Measurements from ENCODE around the gene RNF128.

The RNF128 gene

DNA sequence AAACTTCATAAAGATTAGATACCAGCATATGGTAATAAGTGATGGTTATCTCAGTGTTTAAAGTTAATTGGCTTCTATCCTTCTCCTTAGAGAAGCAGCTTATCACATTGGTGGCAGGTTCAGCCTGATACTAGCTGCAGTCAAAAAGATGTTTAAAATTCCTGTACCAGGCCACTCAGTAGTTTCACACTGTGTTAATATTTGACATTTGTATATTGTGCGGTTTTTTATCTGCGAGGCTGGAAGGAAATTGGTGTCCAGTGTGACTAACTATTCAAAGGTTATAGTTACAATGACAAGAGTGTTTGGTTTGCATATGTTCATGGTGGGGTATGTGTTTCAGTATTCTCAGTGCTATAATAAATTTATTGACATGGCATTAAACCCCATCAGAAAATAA is 48.5 kb downstream of the RNF128 start:
- no peak overlapping the region for H3K4me3 ChIP-seq (ENCODE audit: control insufficient read depth, low read depth, low read length)
- TF ChIP-seq, protein P1, sequence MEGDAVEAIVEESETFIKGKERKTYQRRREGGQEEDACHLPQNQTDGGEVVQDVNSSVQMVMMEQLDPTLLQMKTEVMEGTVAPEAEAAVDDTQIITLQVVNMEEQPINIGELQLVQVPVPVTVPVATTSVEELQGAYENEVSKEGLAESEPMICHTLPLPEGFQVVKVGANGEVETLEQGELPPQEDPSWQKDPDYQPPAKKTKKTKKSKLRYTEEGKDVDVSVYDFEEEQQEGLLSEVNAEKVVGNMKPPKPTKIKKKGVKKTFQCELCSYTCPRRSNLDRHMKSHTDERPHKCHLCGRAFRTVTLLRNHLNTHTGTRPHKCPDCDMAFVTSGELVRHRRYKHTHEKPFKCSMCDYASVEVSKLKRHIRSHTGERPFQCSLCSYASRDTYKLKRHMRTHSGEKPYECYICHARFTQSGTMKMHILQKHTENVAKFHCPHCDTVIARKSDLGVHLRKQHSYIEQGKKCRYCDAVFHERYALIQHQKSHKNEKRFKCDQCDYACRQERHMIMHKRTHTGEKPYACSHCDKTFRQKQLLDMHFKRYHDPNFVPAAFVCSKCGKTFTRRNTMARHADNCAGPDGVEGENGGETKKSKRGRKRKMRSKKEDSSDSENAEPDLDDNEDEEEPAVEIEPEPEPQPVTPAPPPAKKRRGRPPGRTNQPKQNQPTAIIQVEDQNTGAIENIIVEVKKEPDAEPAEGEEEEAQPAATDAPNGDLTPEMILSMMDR (IDR thresholded peaks at IDR 0.05; ENCODE audit: control insufficient read depth, insufficient read depth, low read depth, low read length, missing control alignments), result no peak
- no peak for DNase-seq (ENCODE audit: low read depth)

DNA sequence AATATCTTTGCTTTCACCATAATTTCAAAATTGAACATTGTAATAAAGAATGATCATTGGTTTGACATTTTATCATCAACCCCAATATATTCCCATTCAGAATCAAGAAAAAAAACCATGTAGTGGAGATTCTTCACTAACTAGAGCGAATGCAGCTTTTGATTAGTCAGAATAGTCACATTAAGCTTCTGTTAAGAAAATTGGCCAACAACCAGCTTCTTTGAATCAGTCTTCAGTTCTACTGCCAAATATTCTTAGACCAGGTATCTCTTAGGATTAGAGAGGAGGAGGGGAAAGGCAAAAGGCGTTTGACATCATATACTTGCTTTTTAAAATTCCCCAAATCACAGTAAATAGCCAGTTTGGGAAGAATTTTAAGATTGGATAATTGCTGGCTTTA is 53.8 kb downstream of the RNF128 start:
- TF ChIP-seq, protein P1 (IDR thresholded peaks at IDR 0.05; ENCODE audit: control insufficient read depth, insufficient read depth, low read depth, low read length, missing control alignments), result no peak
- H3K4me3 ChIP-seq (ENCODE audit: control insufficient read depth, low read depth, low read length), result no peak overlapping the region
- no peak for DNase-seq (ENCODE audit: low read depth)

GRCh38 chrX:106780664-106781377 is 54.3 kb downstream of the RNF128 start:
- no peak overlapping the region for H3K4me3 ChIP-seq (ENCODE audit: control insufficient read depth, low read depth, low read length)
- TF ChIP-seq, protein P1 (IDR thresholded peaks at IDR 0.05; ENCODE audit: control insufficient read depth, insufficient read depth, low read depth, low read length, missing control alignments), result no peak
- DNase-seq (ENCODE audit: low read depth), result no peak

DNA sequence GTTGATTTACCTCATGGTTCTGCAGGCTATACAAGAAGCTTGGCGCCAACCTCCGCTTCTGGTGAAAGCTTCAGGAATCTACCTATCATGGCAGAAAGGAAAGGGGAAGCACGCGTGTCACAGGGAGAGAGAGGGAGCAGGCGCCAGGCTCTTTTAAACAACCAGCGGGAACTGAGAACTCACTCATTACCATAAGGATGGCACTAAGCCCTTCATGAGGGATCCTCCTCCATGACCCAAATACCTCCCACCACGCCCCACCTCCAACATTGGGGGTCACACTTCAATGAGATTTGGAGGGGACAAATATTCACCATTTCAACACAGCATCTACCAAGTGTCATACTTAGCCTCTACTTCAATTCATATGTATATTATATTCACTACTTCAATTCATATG is 57.2 kb downstream of the RNF128 start:
- TF ChIP-seq, protein P1 (IDR thresholded peaks at IDR 0.05; ENCODE audit: control insufficient read depth, insufficient read depth, low read depth, low read length, missing control alignments), result no peak
- H3K4me3 ChIP-seq (ENCODE audit: control insufficient read depth, low read depth, low read length), result no peak overlapping the region
- DNase-seq (ENCODE audit: low read depth), result no peak

DNA sequence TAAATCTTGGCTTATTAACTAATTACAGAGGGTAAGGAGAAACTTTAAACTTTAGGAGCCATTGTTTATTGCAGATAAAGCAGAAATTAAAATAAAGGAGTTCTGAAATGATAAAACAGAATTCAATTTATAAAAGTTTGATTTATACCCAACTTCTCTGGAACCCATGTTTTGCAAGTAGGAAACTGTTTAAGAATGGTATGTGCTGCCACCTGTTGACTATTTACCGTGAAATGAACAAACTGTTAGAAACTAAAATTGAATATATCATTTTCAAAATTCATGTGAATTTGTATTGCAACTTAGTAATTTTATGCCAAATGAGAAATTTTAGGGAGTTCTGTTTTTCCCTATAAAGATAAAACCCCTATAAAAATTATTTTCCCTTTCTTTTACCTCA is 65.0 kb downstream of the RNF128 start:
- H3K4me3 ChIP-seq (ENCODE audit: control insufficient read depth, low read depth, low read length), result no peak overlapping the region
- TF ChIP-seq, protein P1 (IDR thresholded peaks at IDR 0.05; ENCODE audit: control insufficient read depth, insufficient read depth, low read depth, low read length, missing control alignments), result peak; percentile 34
- DNase-seq (ENCODE audit: low read depth), result peak; percentile 2

DNA sequence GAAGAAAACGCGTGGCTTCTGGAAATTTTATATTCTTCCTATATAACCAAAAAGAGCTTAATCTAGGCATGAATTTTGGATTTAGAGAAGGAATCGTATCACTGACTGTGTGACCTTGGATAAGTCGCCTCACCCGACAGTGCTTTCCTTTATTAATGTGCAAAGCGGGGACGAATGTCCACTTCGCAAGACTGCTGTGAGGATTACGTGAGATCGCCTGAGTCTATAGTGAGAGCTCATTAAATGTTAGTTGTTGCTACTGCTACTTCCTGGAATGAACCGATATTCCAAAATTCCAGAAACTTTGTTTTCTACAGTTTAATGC is 75.5 kb downstream of the RNF128 start:
- no peak for DNase-seq (ENCODE audit: low read depth)
- TF ChIP-seq, protein P1 (IDR thresholded peaks at IDR 0.05; ENCODE audit: control insufficient read depth, insufficient read depth, low read depth, low read length, missing control alignments), result no peak
- peak overlapping the region; percentile 89 for H3K4me3 ChIP-seq (ENCODE audit: control insufficient read depth, low read depth, low read length)

Data from AG09309 (cell line).